GM12878 (cell line): ENCODE results near the gene CLNK. TPM values are rescaled to one million over a fixed set of nuclear protein-coding genes. Genes with fewer than 3 reads are reported as not detected.

Experiments
- ATAC-seq: fragments of 200-7000 bp; cut with Tn5 transposase; 3 replicates; pipeline ENCODE4 v1.9.1; 2020; ENCODE audit warnings: mild to moderate bottlenecking, moderate library complexity
- BruUV-seq: library from RNA; stranded (reverse); fragments of 400-500 nt; replicated peaks from 2 replicates; lab custom pipeline; 2021; lab: Mats Ljungman, UMichigan
- CTCF ChIA-PET: fragments of 300-600 bp; sonication (Branson Sonifier 250); formaldehyde crosslinking; extraction: SDS; loops from one replicate; lab custom pipeline; 2021; ENCODE audit warnings: inconsistent platforms; lab: Yijun Ruan, JAX
- POLR2A ChIA-PET: fragments of 350-600 bp; formaldehyde crosslinking; extraction: SDS; loops from one replicate; lab custom pipeline; 2021; ENCODE audit warnings: inconsistent platforms; lab: Charles Lee
- RAD21 ChIA-PET: fragments of 300-600 bp; sonication (Branson Sonifier 250); formaldehyde crosslinking; loops from one replicate; lab custom pipeline; 2023; ENCODE audit warnings: antibody characterized with exemption; ENCODE audit not compliant: unreplicated experiment; lab: Charles Lee
- SMC1A ChIA-PET: fragments of 300-600 bp; sonication (Branson Sonifier 250); formaldehyde crosslinking; loops from one replicate; lab custom pipeline; 2023; ENCODE audit not compliant: unreplicated experiment, uncharacterized antibody; lab: Charles Lee
- DNase-seq: peaks from one replicate; pipeline ENCODE4 v3.0.0-alpha.2; 2011; ENCODE audit warnings: low read depth, low spot score
- FAIRE-seq: peaks from 3 replicates; lab custom pipeline; 2011; peaks lifted over from hg19 to GRCh38; lab: Jason Lieb, UNC
- H2AFZ ChIP-seq: 2 replicates; pipeline ENCODE4 v1.6.0; 2011; ENCODE audit warnings: low read depth, low read length, control low read depth; ENCODE audit not compliant: control insufficient read depth
- H3K27ac ChIP-seq: 2 replicates; pipeline ENCODE4 v1.5.1; 2011; ENCODE audit warnings: control low read depth; ENCODE audit not compliant: control insufficient read depth, insufficient read depth
- H3K27me3 ChIP-seq, 2 experiments: replicated peaks in 1 of 2; 2 replicates each; pipeline versions ENCODE4 v1.6.0 to v1.6.1; 2011; ENCODE audit warnings: low read length in 1 of 2; ENCODE audit not compliant: control insufficient read depth in 2 of 2, insufficient read depth in 2 of 2
- H3K36me3 ChIP-seq, 2 experiments: 2 replicates each; pipeline ENCODE4 v1.5.1; 2011; ENCODE audit warnings: low read length in 1 of 2; ENCODE audit not compliant: control insufficient read depth in 2 of 2, insufficient read depth in 2 of 2
- H3K4me1 ChIP-seq: 2 replicates; pipeline ENCODE4 v1.6.1; 2011; ENCODE audit warnings: mild to moderate bottlenecking, low read length, moderate library complexity, mixed read lengths; ENCODE audit not compliant: control insufficient read depth, insufficient read depth
- H3K4me2 ChIP-seq: 2 replicates; pipeline ENCODE4 v1.6.0; 2011; ENCODE audit warnings: control low read depth; ENCODE audit not compliant: control insufficient read depth, insufficient read depth
- H3K4me3 ChIP-seq: fragments of 200-600 bp; sonication (generic); 2 replicates; pipeline ENCODE4 v1.5.1; 2016
- H3K79me2 ChIP-seq: 2 replicates; pipeline ENCODE4 v1.6.0; 2011; ENCODE audit warnings: low read length; ENCODE audit not compliant: control insufficient read depth, insufficient read depth
- H3K9ac ChIP-seq: 2 replicates; pipeline ENCODE4 v1.8.0; 2011; ENCODE audit warnings: low read length, control low read depth, mixed read lengths; ENCODE audit not compliant: control insufficient read depth, insufficient read depth
- H3K9me3 ChIP-seq: replicated peaks from 3 replicates; pipeline ENCODE4 v1.5.1; 2011; ENCODE audit warnings: mild to moderate bottlenecking, low read length; ENCODE audit not compliant: control insufficient read depth, insufficient read depth
- H4K20me1 ChIP-seq: 2 replicates; pipeline ENCODE4 v1.6.0; 2011; ENCODE audit not compliant: control insufficient read depth, insufficient read depth
- CEBPB ChIP-seq, 2 experiments: fragments of 150-350 bp in 1 of 2; IDR thresholded peaks; 2 replicates each; pipeline ENCODE4 v1.6.1; 2012 to 2014; ENCODE audit warnings: low read depth in 2 of 2, low read length in 2 of 2, borderline replicate concordance in 1 of 2, inconsistent platforms in 1 of 2
- DPF2 ChIP-seq: fragments of 450-650 bp; IDR thresholded peaks from 2 replicates; pipeline ENCODE4 v1.6.1; 2017; ENCODE audit warnings: mild to moderate bottlenecking
- EP300 ChIP-seq, 2 experiments: fragments of 150-350 bp in 1 of 2; IDR thresholded peaks; 2 replicates each; pipeline ENCODE4 v1.6.1; 2011 to 2012; ENCODE audit warnings: low read depth in 2 of 2, low read length in 2 of 2, borderline replicate concordance in 1 of 2, improper control_type of control experiment in 1 of 2, inconsistent platforms in 1 of 2; ENCODE audit not compliant: control insufficient read depth in 1 of 2
- GATAD2B ChIP-seq: fragments of 450-650 bp; conservative IDR thresholded peaks from 2 replicates; pipeline ENCODE4 v1.6.1; 2017; ENCODE audit warnings: low read depth, mild to moderate bottlenecking, moderate library complexity
- IRF4 ChIP-seq: IDR thresholded peaks from 2 replicates; pipeline ENCODE4 v1.6.1; 2011; ENCODE audit warnings: low read depth, low read length
- JUNB ChIP-seq: IDR thresholded peaks from 2 replicates; pipeline ENCODE4 v1.6.1; 2016; ENCODE audit warnings: antibody characterized with exemption, mild to moderate bottlenecking
- MYC ChIP-seq: IDR thresholded peaks from 2 replicates; pipeline ENCODE4 v1.6.1; 2011; ENCODE audit warnings: mild to moderate bottlenecking, low read length, moderate library complexity, inconsistent platforms; ENCODE audit not compliant: insufficient read depth, insufficient replicate concordance, insufficient read length, severe bottlenecking
- NFIC ChIP-seq: IDR thresholded peaks from 2 replicates; pipeline ENCODE4 v1.6.1; 2012; ENCODE audit warnings: low read depth, mild to moderate bottlenecking, inconsistent platforms, low read length, moderate library complexity
- POLR2AphosphoS5 ChIP-seq: IDR thresholded peaks from 2 replicates; pipeline ENCODE4 v1.6.1; 2011; ENCODE audit warnings: mild to moderate bottlenecking, low read length, inconsistent platforms
- RUNX3 ChIP-seq: IDR thresholded peaks from 2 replicates; pipeline ENCODE4 v1.6.1; 2012; ENCODE audit warnings: low read length, inconsistent platforms
- SIN3A ChIP-seq: IDR thresholded peaks from 2 replicates; pipeline ENCODE4 v1.6.1; 2012; ENCODE audit warnings: low read depth, low read length, improper control_type of control experiment
- SIX5 ChIP-seq: IDR thresholded peaks from 2 replicates; pipeline ENCODE4 v1.6.1; 2011; ENCODE audit warnings: mild to moderate bottlenecking, low read depth, low read length, moderate library complexity; ENCODE audit not compliant: severe bottlenecking
- SMC3 ChIP-seq: IDR thresholded peaks from 2 replicates; pipeline ENCODE4 v1.6.1; 2011; ENCODE audit warnings: low read length, improper control_type of control experiment, borderline replicate concordance
- YY1 ChIP-seq: IDR thresholded peaks from 2 replicates; pipeline ENCODE4 v1.6.1; 2011; ENCODE audit warnings: low read depth, mild to moderate bottlenecking, low read length
- WGBS: methylation state at CpG from one replicate; pipeline ENCODE4 v1.1.6; 2016; ENCODE audit warnings: low lambda C conversion rate; ENCODE audit not compliant: insufficient replicate concordance, insufficient coverage; ENCODE audit errors: missing lambda C conversion rate; 5-methylcytosine and 5-hydroxymethylcytosine counted together
- in situ Hi-C: fragments of 300-500 bp; cut with MboI; formaldehyde crosslinking; loops from 9 replicates; pipeline ENCODE4 v1.14.3; 2018; ENCODE audit warnings: mixed read lengths
- intact Hi-C: fragments of 100-400 bp; cut with micrococcal nuclease; formaldehyde crosslinking; loops from one replicate; pipeline ENCODE4 v1.14.2; 2022; ENCODE audit not compliant: unreplicated experiment
- polyA plus RNA-seq, 11 experiments: library from polyadenylated mRNA; depleted of rRNA in 4 of 11; unstranded in 6 of 11; stranded (reverse) in 5 of 11; fragments of >200 nt; fragmentation: Nextera tagmentation in 4 of 11; fragmentation: Illumina TruSeq in 1 of 11; extraction: Ambion mirVana in 4 of 11; extraction: Trizol in 1 of 11; gene quantifications; 1 replicate in 1 of 11; 2 replicates in 10 of 11; pipeline versions ENCODE4 v1.2.1 to v1.2.3, GENCODE V29; 2011 to 2016; ENCODE audit warnings: inconsistent platforms in 2 of 11, missing spikeins in 2 of 11, low read depth in 1 of 11
- total RNA-seq, 4 experiments: library from RNA; depleted of rRNA in 3 of 4; stranded (reverse); fragments of >200 nt in 3 of 4; fragmentation: Illumina TruSeq in 1 of 4; extraction: Trizol in 1 of 4; gene quantifications; 2 replicates each; pipeline versions ENCODE4 v1.2.1 to v1.2.3, GENCODE V29; 2013 to 2021
- TF ChIP-seq, protein P1 (sequence below): fragments of 450-650 bp; IDR thresholded peaks from 2 replicates; pipeline ENCODE4 v1.6.1; 2016; ENCODE audit warnings: mild to moderate bottlenecking
- TF ChIP-seq, protein P2 (sequence below): fragments of 450-650 bp; IDR thresholded peaks from 2 replicates; pipeline ENCODE4 v1.6.1; 2017; ENCODE audit warnings: mild to moderate bottlenecking
- TF ChIP-seq, protein P3 (sequence below): fragments of 450-650 bp; IDR thresholded peaks from 2 replicates; pipeline ENCODE4 v1.6.1; 2018; ENCODE audit warnings: borderline replicate concordance, mild to moderate bottlenecking; ENCODE audit not compliant: partially characterized antibody

CLNK gene
- total and polyA plus RNA-seq, 10 of the 15 experiments (the other 5 are each of a cell fraction or from before 2014, with no cell fraction given): 2.1 to 14.3 (median 2.7) TPM

DNA sequence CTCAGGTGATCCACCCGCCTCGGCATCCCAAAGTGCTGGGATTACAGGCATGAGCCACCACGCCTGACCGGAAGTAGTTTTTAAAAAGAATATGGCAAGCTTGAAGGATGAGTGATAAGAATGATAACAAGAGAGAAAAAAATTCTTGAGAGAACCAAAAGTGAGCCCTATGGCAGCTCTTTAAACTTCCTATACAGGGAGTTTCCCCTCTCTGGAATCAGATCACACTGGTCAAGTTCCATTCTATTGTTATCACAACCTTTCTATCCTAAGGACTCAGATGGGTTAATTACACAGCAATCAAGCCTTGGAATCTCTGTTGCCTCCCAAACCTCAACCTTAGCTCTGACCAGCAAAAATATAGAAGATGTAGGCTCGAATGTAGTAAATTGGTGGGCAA is 193.6 kb downstream of the CLNK start:
- H3K4me3 ChIP-seq: no peak overlapping the region
- no TSS peak for BruUV-seq
- H4K20me1 ChIP-seq: no peaks in the 10 kb centered on the region
- ChIA-PET SMC1A (no interaction called here), POLR2A (no interaction called here), CTCF (interaction anchor here (1.9 kb wide), 1 partner anchor 46 kb away, joined by 5 read pairs; no protein-coding TSS in a partner anchor), RAD21 (no interaction called here)
- H3K4me1 ChIP-seq: no peaks in the 10 kb centered on the region
- no peak for DNase-seq
- no peak overlapping the region for H3K9ac ChIP-seq
- intact Hi-C loops (no loop called here), in situ Hi-C loops (no loop called here)
- ATAC-seq: no peak
- no peak overlapping the region for H3K27ac ChIP-seq
- H3K9me3 ChIP-seq: no peaks in the 10 kb centered on the region
- H3K79me2 ChIP-seq: no peaks in the 10 kb centered on the region
- 44% methylated on average over 4 of the region's 5 CpGs for WGBS
- no peak for TF ChIP-seq YY1
- TF ChIP-seq DPF2: no peak
- no peak for TF ChIP-seq CEBPB (IDR thresholded peaks at IDR 0.05; ENCODE audit: borderline replicate concordance in 1 of 2, low read depth in 2 of 2, low read length in 2 of 2)
- TF ChIP-seq NFIC: no peak
- TF ChIP-seq RUNX3: no peak
- TF ChIP-seq, protein P1, sequence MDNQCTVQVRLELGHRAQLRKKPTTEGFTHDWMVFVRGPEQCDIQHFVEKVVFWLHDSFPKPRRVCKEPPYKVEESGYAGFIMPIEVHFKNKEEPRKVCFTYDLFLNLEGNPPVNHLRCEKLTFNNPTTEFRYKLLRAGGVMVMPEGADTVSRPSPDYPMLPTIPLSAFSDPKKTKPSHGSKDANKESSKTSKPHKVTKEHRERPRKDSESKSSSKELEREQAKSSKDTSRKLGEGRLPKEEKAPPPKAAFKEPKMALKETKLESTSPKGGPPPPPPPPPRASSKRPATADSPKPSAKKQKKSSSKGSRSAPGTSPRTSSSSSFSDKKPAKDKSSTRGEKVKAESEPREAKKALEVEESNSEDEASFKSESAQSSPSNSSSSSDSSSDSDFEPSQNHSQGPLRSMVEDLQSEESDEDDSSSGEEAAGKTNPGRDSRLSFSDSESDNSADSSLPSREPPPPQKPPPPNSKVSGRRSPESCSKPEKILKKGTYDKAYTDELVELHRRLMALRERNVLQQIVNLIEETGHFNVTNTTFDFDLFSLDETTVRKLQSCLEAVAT: no peak
- TF ChIP-seq, protein P2, sequence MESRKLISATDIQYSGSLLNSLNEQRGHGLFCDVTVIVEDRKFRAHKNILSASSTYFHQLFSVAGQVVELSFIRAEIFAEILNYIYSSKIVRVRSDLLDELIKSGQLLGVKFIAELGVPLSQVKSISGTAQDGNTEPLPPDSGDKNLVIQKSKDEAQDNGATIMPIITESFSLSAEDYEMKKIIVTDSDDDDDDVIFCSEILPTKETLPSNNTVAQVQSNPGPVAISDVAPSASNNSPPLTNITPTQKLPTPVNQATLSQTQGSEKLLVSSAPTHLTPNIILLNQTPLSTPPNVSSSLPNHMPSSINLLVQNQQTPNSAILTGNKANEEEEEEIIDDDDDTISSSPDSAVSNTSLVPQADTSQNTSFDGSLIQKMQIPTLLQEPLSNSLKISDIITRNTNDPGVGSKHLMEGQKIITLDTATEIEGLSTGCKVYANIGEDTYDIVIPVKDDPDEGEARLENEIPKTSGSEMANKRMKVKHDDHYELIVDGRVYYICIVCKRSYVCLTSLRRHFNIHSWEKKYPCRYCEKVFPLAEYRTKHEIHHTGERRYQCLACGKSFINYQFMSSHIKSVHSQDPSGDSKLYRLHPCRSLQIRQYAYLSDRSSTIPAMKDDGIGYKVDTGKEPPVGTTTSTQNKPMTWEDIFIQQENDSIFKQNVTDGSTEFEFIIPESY: no peak
- TF ChIP-seq, protein P3, sequence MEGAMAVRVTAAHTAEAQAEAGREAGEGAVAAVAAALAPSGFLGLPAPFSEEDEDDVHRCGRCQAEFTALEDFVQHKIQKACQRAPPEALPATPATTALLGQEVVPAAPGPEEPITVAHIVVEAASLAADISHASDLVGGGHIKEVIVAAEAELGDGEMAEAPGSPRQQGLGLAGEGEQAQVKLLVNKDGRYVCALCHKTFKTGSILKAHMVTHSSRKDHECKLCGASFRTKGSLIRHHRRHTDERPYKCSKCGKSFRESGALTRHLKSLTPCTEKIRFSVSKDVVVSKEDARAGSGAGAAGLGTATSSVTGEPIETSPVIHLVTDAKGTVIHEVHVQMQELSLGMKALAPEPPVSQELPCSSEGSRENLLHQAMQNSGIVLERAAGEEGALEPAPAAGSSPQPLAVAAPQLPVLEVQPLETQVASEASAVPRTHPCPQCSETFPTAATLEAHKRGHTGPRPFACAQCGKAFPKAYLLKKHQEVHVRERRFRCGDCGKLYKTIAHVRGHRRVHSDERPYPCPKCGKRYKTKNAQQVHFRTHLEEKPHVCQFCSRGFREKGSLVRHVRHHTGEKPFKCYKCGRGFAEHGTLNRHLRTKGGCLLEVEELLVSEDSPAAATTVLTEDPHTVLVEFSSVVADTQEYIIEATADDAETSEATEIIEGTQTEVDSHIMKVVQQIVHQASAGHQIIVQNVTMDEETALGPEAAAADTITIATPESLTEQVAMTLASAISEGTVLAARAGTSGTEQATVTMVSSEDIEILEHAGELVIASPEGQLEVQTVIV: no peak
- no peak for TF ChIP-seq JUNB
- no peak for TF ChIP-seq MYC
- no peak for TF ChIP-seq EP300 (IDR thresholded peaks at IDR 0.05; ENCODE audit: borderline replicate concordance in 1 of 2, control insufficient read depth in 1 of 2, low read depth in 2 of 2, low read length in 2 of 2)
- TF ChIP-seq SIN3A: no peak
- TF ChIP-seq SIX5: no peak
- no peak for TF ChIP-seq SMC3
- TF ChIP-seq GATAD2B: no peak
- no peak for TF ChIP-seq POLR2AphosphoS5
- no peak for TF ChIP-seq IRF4
- no peaks in the 10 kb centered on the region for H3K27me3 ChIP-seq
- no peak for FAIRE-seq
- H3K4me2 ChIP-seq: no peak overlapping the region
- no peaks in the 10 kb centered on the region for H3K36me3 ChIP-seq
- no peak overlapping the region for H2AFZ ChIP-seq
